ENCODE measurements around the gene MTMR2. TPM values are rescaled to one million over a fixed set of nuclear protein-coding genes. Genes with fewer than 3 reads are reported as not detected.

Gene MTMR2
- total RNA-seq, 1 donor from 2014 or later = 24.5 TPM

- no peak for DNase-seq
Measured at GRCh38 chr11:95917193-95918036, 6.5 kb downstream of the MTMR2 start.

DNA sequence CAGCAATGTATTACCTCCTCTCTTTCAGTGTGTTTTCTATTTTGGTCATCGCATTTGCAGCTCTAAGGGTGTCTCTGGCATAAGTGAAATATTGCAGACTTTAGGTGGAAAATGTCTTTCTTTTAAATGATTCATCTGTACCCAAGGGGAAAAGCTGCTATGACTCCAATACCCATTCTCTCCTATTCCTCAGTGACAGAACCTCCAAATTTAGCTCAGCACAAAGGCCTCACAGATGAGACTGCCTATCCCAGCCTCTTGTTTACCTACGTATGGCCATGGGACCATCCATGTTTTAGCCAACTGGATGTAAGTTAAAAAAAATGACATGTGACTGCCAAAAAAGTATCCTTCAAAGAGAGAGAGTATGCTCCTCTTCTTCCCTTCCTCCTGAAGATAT is 7.9 kb downstream of the MTMR2 start:
- DNase-seq = no peak

GRCh38 chr11:95915051-95915450 is 8.9 kb downstream of the MTMR2 start:
- no peak for DNase-seq

DNA sequence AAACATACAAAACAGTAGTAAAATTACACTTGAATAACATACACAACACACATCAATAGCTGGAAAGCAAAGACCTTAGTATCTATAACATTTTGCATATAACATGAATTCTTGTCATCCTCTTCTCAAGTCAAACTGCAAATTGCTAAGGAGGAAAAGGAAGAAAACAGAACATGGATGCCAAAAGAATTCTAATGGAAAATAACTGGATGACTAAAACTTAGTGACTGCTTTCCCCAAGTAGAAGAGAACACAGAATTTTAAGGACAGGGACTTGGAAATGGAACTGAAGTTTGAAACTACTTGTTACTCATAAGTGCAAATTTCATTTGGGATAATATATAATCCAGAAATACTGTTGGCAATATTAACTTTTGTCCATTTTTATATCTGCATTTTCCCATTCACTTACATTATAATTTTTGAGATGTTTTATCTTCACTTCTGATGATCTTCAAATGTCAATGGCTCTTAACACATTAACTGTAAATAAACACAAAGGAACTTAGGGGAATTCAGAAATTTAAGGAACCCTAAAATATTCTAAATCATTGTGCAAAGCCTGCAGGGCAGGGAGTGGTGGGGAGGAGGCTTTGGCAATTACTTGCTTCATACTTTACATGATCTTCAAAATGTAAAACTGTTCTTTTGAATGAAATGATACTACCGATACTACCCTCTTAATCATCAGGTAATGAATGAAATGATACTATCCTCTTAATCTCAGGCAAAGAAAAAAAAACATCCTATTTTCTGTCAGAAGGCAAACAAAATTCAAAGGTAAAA is 9.9 kb downstream of the MTMR2 start:
- no peak for DNase-seq

DNA sequence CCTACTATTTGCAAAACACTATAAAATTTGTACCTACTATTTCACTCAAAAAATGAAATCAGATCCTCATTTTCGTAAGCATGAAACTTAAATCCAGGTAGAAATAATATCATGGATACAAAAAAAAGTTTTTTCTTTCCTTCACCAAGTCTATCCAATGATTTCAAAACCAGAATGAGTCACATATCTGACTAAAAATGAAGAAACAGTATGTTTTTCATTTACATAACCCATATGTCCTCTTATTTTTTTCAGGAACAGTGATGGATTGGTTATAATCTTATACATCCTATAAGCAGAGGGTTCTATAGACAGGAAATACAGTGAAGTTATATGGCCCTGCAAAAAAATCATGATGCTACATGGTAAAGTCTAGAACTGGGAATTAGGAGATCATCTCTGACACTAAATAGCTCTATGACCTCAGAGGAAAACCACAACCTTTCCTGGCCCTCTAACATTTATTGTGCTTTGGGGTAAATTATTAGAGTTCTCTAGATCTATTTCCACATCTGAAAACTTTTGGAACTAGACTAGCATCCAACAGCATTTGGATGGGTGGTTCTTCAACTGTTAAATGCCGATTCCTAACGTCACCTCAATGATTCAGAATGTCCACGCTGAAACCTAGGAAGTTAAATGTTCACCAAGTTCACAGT is 10.9 kb downstream of the MTMR2 start:
- DNase-seq = no peak

- no peak for DNase-seq
Measured at GRCh38 chr11:95911369-95911759, 12.5 kb downstream of the MTMR2 start.

DNA sequence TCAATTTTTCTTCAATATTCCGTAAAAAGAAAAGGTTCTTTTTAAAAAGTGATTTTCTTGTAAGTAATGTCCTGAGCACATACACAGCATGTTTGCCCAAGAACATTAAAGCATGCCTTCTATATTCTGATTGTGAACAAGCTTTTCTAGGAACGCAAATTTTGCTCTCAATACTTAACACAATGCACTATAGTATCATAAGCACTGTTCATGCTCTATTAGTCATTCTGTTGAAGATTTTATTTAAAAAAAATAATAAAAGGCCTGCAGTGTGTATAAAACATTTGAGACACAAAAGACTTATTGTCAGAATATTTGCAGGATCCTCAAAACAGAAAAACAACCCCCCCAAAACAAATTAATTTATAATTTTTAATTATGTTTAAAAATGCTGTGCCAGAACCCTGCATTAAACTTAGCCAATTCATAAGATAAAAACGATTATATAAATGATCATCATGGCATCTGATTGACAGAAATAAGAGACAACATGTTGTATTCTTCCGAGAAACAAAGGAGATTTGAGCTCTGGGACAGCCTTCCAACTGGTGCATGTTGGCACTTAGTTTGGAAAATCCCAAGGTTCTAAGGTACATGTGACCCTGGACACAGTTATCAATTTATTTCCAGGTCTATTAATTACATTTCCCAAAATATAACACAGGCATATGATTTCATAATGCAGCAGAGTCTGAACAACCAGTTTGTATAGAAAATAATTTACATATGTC is 13.1 kb downstream of the MTMR2 start:
- DNase-seq = no peak

DNA sequence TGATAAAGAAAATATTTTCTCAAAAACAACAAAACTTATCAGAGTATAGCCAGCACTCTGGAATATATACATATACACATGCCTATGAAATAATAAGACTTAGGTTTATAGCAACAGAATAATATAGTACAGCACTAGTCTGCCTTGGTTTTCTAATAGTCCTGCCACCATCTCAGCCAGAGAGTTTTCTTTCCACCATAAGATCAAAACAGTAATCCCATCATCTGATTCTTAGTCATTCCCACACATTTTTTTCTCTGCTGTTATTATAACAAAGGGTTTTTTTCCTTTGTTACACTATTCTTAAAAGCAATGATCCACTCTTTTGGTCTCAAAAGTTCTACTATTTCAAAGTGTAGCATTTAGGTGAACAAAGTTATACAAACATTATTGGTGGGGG is 15.1 kb downstream of the MTMR2 start:
- no peak for DNase-seq

DNA sequence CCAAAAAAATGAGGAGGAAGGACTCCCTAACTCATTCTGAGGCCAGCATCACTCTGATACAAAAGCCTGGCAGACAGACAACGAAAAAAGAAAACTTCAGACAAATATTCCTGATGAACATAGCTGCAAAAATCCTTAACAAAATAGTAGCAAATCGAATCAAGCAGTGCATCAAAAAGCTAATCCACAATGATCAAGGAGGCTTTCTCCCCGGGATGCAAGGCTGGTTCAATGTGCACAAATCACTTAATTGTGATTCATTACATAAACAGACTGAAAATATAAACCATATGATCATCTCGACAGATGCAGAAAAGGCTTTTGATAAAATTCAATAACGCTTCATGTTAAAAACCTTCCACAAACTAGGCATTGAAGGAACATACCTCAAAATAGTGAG is 16.4 kb downstream of the MTMR2 start:
- no peak for DNase-seq

- DNase-seq = no peak
Measured at GRCh38 chr11:95904009-95904650, 19.8 kb downstream of the MTMR2 start.

DNA sequence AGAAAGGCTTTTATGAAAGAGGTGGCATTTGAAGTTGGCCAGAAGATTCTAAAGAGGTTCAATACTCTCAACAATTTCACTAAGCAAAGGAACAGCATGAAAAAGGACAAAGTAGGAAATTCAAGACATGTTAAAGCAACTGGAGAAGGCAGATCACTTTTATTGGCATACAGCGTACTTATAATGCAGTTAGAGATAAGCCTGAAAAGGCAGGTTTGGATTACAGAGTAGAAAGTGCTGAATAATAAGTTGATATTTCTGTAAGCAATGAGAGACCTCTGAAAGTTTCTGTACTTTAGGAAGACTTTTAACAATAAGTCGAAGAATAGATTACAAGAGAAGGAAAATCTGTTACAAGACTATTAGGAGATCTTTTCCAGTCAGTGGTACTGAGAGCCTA is 25.1 kb downstream of the MTMR2 start:
- DNase-seq = no peak

DNA sequence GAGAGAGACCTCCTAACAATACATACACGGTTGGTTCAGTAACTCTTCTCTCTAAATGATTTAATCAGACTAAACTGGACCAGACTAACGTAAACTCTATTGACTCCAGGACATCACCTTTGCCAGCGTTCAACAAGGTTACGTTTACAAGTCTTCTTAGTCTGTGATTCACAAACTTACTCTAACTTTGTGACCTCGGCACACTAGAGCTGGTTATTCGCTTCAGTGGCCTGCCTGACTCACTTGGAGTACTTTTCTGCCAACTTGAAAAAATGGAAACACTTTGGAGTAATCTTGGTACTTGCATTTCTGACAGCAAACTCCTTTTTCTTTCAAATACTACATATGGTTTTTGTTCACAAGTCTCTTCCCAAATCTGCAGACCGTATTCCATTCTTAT is 26.2 kb downstream of the MTMR2 start:
- DNase-seq = no peak

DNA sequence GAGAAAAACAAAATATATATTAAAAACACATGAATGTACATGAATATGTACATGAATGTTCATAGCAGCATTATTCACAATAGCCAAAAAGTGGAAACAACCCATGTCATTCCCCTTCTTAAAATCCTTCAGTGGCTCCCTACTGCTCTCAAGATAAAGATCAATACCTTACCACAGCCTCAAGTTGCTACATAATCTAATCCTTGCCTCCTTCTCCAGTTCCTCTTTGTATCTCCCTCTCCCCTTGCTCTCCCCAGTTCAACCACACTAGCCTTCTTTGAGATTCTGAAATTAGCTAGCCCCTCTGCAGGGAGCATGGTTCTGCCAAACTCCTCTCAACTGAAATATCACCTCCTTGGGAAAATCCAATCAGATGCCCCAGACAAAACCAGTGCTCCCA is 28.1 kb downstream of the MTMR2 start:
- no peak for DNase-seq

DNA sequence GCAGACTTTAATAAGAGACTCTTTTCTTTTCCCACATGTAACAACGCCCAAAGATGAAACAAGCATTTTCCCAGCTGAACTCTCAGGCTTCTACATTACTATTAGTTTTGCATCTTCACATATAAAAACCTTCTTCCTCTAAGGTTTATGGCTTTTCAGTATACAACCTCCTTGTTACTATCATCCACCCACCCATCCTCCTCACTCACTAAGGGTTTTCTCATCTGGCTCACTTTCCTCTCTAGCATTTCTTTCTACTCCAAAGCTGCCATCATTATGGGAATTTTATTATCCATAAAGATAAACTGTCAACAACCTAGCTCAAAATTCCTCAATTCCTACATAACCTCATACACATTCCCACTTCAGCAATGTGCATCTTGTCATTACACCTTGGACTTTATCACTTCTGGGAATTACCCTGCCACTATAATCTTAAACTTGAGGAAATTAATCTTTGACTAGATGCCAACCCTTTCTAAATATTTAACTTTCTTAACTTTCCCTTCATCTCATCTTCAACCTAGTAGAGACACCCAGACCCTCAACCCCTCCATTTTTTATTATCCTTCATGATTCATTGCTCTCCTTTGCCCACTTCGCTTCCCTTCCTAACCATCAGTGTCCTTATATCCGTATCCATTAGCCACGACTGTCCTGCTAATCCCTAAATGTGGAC is 30.9 kb downstream of the MTMR2 start:
- DNase-seq = no peak

DNA sequence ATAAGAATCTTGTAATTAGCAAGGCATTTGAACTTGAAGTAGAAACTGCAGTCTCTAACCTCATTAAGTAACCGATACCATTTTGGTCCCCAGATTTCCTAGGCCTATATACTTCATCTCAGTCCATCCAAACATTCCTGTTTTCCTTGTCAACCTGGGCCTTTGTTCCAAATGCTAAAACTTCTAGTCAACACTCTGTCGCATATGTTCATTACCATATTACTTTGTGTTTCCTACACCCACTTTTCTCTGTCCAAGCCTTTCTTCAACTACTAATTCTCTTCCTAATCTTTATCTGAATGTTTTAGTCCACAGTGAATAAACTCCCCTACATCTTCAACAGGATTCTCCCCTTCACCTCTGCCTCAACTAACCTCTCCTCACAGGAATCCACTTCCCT is 31.4 kb downstream of the MTMR2 start:
- DNase-seq = no peak

DNA sequence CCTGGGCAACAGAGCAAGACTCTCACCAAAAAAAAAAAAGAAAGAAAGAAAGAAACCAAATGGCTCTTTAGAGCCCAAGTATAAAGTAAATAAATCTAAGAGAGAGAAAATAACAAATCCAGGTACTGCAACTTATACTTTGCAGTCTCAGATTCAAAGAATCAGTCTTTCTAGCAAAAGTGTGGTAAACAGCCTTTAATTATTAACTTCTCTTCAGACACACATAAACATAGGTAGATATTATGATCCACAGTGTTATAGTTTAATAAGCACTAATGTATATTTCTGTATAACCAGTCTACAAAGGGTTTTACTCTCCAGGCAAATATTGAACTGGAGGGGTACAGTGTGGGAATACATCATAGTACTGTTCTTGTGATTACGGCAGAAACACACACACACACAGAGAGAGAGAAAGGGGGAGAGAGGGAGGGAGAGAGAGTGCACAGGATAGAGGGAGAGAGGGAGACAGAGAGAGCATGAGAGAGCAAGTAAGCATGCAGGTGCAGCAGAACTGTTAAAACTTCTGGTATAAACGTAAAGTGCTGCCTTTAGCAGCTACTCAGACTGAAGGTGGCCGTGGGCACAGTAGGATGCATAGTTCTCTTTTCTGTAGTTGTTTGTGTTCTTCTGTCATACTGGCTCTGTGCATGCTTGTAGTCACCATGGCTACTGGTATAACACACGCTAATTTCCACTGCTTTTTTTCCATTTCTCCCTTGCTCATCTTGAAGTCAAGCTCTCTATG is 32.3 kb downstream of the MTMR2 start:
- no peak for DNase-seq

GRCh38 chr11:95888852-95889251 is 35.1 kb downstream of the MTMR2 start:
- DNase-seq = no peak

- DNase-seq = no peak
Measured at GRCh38 chr11:95888439-95888838, 35.5 kb downstream of the MTMR2 start.

DNA sequence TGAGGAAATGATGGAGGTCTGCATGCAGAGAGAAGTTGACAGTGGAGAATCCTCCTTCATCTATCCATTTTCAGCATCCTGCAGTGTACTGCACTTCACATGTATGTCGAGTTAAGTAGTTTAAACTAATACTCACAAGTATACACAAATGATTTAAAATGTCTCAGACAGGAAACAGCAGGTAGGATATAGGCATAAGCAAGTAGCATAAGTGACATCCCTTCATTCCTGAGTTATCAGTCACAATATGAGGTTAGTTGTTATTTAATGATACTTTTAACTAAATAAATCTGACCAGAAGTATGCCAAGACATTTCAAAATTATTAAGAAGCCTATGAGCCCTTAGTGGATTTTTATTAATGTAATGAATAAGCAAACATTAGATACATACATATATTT is 37.4 kb downstream of the MTMR2 start:
- DNase-seq = no peak

GRCh38 chr11:95884802-95885201 is 39.1 kb downstream of the MTMR2 start:
- DNase-seq = no peak

GRCh38 chr11:95884376-95884775 is 39.5 kb downstream of the MTMR2 start:
- DNase-seq = no peak

Measured in occipital lobe (tissue), 2 donors.